ENCODE measurements around the gene LCE5A.
"Not testable (repeated sequence)": the region's sequence is repeated elsewhere in the genome, so short reads cannot be mapped to it uniquely, and the experiment has no call there.

LCE5A gene, protein sequence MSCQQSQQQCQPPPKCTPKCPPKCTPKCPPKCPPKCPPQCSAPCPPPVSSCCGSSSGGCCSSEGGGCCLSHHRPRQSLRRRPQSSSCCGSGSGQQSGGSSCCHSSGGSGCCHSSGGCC
- 0 to 0.08 (median 0) reads per million in 4 donors for total RNA-seq

DNA sequence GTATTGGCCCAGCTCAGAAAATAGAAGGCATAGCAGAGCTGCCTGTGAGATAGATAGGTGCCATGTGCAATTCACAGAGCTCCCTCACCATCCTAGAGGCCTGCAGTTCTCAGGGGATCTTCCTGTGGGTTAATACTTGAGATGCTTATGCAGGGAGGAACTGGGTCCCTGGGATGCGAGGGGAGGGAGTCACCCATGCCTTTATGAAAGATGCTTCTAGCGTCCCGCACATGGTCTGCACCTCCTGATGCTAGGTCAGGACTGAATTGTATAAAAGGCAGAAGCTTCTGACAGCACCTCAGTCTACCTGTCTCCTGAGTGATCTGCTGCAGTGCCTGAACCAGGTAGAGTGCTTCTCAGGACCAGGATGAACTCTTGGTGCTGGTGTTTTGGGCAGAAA lies at the start of gene LCE5A:
TSS of gene LCE5A (plus strand) at position 301 of the 400 bp plus-strand sequence. CDS start 732 bp downstream, outside the sequence.
- no peak for DNase-seq

- peak; percentile 22 to 60 (median 56) for DNase-seq
Measured at GRCh38 chr1:152461544-152461943, 49.1 kb upstream of the LCE5A start.

- no peak for DNase-seq
Measured at GRCh38 chr1:152462636-152463035, 48.0 kb upstream of the LCE5A start.

DNA sequence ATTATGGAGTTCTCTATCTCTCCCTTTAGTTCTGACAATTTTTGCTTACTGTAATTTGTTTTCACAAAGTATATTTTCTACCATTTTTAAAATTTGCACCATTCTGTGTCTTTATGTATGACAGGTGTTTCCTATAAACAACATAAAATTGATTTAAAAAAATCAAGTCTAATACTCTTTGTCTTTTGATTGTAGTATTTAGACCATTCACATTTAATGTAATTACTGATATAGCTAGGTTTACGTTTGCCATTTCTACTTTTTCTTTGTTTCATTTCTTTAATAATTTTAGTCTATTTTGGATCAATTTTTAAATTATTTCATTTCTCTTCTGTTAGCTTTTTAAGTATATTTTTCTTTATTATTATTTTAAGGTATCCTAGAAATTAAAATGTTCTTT lies 44.4 kb upstream of the LCE5A start:
- no peak for DNase-seq

GRCh38 chr1:152473887-152474537 lies 36.6 kb upstream of the LCE5A start:
- no peak for DNase-seq

DNA sequence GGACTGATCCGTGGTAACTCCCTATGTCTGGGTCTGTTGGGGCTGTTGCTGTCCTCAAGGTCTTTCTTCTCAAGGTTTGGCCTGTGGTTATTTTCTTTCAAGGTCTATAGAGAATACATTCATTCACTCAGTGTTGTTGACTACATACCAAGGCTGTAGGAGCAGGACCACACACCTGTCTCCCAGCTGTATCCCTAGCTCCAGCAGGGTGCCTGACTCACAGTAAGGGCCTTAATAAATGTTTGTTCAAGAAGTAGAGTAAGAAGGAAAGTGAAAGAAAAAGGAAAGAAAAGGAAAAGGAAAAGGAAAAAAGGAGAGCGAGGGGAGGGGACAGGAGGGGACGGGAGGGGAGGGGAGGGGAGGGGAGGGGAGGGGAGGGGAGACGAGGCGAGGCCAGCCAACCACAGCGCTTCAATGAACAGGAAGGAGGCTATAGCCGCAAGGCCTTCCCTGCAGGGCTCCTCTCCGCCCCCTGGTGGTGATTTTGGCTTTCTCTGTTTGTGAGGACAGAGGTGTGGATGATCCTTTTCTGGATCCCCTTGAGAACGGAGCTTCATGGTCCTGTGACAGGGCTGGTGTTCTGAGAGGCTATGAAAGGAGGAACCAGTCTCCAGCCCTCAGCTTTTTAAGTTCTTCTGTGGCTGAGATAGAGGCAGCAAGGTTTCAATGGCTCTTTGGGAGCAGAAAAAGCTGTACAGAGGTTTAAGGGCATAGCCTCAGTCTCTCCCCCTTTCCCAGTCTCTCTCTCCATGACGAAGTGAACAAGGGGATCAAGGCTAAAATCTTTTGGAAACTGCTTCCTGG lies 30.6 kb upstream of the LCE5A start:
- peak in 4 of 5 donors; percentile 27 to 52 (median 45) for DNase-seq

DNA sequence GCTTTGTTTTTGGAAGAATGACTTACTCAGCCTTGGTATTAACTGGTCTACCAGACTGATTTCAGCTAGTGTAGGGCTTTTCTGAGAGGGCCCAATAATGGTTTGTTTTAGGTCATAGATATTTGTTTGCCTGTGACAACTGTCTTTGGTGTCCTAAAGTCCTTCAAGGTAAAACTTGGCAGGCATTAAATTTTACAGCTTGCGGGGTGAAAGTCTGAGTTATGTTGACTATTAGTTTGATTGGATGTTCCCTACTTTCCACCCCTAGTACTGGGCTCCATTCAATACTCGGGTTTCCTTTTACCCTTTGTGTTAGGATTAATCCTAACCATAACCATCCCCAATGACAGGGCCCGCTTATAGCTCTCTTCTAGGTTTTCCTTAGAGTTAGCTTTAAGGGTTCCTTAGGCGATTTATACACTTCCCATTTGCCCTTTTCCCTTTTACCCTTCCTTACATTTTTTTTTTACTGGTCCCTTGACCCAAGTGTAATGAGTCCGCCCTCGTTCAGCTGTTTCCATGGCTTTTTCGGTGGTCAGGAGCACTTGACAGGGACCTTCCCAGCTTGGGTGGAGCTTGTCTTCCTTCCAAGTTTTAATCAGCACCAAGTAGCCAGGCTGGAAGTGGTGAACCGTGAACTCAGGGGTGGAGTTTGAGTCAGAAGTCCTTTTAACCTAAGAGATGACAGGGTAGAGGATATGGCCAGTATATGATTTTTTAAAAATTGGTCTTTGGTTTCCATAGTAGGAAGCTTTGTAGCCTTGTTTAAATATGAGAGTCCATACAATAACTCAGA lies 28.5 kb upstream of the LCE5A start:
- no peak for DNase-seq

DNA sequence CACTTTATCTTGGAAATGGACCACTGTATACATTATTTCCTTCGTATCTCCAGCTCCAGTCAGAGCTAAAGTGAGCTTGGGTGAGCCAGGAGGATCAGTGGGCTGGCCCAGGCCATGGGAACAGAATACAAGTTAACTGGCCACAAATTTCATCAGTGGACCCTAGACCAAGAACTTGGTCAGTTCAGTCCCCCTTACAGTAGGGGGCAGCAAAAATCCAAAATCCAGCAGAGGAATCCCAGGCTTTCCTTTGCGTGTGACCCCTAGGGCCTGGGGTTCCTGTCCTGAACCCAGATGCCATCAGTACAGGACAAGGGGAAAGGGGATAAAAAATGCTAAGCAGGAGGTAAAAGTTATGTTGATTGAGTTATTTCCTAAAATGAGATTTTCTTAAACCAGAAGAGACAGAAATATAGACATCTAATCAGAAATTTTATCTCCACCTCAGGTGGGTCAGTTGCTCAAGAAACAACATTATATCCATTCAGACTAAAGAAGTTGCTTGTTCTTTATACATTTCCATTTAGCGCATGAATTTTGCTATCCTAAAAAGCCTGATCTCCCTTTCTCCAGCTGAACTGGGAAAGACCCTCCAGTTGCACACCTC lies 24.1 kb upstream of the LCE5A start:
- DNase-seq, result no peak

GRCh38 chr1:152487871-152488270 lies 22.7 kb upstream of the LCE5A start:
- DNase-seq, result no peak

GRCh38 chr1:152491537-152491936 lies 19.1 kb upstream of the LCE5A start:
- DNase-seq, result not testable (repeated sequence)

- DNase-seq, result peak in 1 of 5 donors; percentile 17
Measured at GRCh38 chr1:152495066-152495675, 15.4 kb upstream of the LCE5A start.

- DNase-seq, result no peak
Measured at GRCh38 chr1:152497273-152497672, 13.3 kb upstream of the LCE5A start.

- DNase-seq, result no peak
Measured at GRCh38 chr1:152501704-152502103, 8.9 kb upstream of the LCE5A start.

GRCh38 chr1:152502496-152503180 lies 8.0 kb upstream of the LCE5A start:
- no peak for DNase-seq

DNA sequence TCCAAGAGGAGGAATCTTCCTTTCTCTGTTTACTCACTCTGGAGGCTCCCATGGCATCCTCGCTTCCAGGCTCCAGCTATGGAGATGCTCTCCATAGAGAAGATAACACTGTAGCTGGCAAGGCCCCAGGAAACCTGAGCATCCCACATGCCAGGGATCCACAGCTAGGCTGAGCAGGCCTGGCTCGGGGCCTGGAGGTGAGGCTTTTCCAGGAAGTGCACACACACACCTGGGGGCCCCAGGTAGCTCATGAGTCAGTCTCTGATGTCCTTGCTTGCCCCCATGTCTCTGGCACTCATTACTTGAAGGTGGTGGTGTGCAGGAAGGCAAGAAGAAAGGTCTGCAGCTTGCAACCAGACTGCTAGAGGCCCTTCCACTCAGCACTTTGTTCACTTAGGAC lies 5.5 kb upstream of the LCE5A start:
- no peak for DNase-seq

DNA sequence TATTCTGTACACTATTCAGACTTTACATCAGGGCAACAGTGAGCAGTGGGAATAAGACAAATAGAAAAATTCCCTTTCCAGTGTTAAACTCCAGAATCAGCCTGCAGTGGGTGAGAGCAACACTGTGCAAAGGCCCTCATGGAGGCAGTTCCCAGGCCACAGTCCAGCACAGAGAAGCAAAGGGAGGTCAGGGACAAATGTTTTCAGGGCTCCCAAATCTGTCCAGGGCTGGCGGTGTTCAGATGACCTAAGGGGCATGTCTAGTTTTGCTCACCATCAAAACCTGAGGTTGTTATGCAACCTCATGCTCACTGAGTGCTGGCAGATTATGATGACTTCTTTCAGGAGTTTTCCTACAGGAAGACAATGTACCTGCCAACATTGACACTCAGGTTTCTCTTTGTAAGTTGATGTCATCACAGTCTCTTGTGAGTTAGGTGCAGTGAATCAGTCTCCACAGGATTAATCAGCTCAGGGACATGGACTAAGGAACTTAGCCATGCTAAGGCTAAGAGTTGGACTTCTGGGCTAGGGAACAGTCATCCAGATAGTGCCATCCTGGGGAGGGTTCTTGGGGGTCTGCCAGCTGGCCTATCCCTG lies 3.6 kb upstream of the LCE5A start:
- DNase-seq, result no peak

- no peak for DNase-seq
Measured at GRCh38 chr1:152511596-152511995, 993 bp downstream of the LCE5A start.

GRCh38 chr1:152513081-152513480 lies 2.5 kb downstream of the LCE5A start:
- DNase-seq, result no peak

- DNase-seq, result no peak
Measured at GRCh38 chr1:152514715-152515433, 4.3 kb downstream of the LCE5A start.

- DNase-seq, result no peak
Measured at GRCh38 chr1:152515434-152515783, 4.8 kb downstream of the LCE5A start.

DNA sequence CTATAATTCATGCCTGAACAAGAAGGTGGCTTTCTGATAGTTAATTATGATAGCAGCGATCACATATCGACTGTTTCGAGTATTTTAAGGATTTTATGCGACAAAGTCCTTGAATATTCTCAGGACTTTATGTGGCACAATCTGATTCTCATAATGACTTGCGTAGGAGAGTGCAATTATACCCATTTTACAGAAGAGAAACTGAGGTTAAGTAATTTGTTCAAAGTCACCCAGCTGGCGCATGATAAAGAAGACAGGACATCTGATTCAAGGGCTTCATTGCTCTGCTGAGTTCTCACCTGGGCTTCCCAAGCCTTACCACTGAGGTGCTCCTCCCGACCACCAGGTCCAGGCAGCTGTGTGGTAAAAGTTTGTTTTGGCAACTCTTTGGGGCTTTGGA lies 5.5 kb downstream of the LCE5A start:
- DNase-seq, result no peak

Data from T-helper 1 cell (primary cell).